ENCODE data around the gene PLEKHJ1. TPM values are rescaled to one million over a fixed set of nuclear protein-coding genes. Genes with fewer than 3 reads are reported as not detected.

The PLEKHJ1 gene
- total and polyA plus RNA-seq, 9 of the 15 experiments (the other 6 are each of a cell fraction or from before 2014, with no cell fraction given) = 1.5 to 188 (median 63.9) TPM

- TF ChIP-seq NONO (IDR thresholded peaks at IDR 0.05; ENCODE audit: low read depth in 2 of 2, low read length in 1 of 2) (no peak), KLF16 (IDR thresholded peaks at IDR 0.05) (no peak)
Measured at GRCh38 chr19:2249010-2249866, 13.1 kb upstream of the PLEKHJ1 start, which contains the start of gene AMH (continued).

GRCh38 chr19:2248136-2249009 is 12.2 kb upstream of the PLEKHJ1 start:
- Histone ChIP-seq H3K9me1 (ENCODE audit: control insufficient read depth, insufficient read depth, low read length) (no peaks in the 10 kb centered on the region), H3K79me2 (ENCODE audit: control insufficient read depth, insufficient read depth, low read length) (peaks cover 9% of the 10 kb centered on the region), H3K4me3 (no peak overlapping the region), H3K4me1 (replicated peaks in 1 of 2; ENCODE audit: control insufficient read depth in 2 of 2, insufficient read depth in 2 of 2, low read length in 2 of 2) (peaks cover 0 to 71% of the 10 kb centered on the region in 2 experiments; a peak in 2 of 5 replicates), H3K9me3 (replicated peaks; ENCODE audit: control insufficient read depth, insufficient read depth, low read depth, low read length) (no peaks in the 10 kb centered on the region), H2AFZ (ENCODE audit: low read depth, low read length) (no peak overlapping the region), H3K27ac (ENCODE audit: extremely low read depth, low read depth, low read length) (no peak overlapping the region), H3K9ac (ENCODE audit: insufficient read depth in 1 of 2, low read depth in 2 of 2, low read length in 2 of 2) (no peak overlapping the region), H4K20me1 (replicated peaks; ENCODE audit: control insufficient read depth, insufficient read depth, low read length) (peaks cover 2% of the 10 kb centered on the region; the same call in 1 of the 2 replicates), H3K4me2 (ENCODE audit: insufficient read depth, low read length) (no peak overlapping the region), H3K36me3 (ENCODE audit: control insufficient read depth, insufficient read depth, low read length) (peaks cover 61% of the 10 kb centered on the region; the same call in 2 of the 3 replicates), H3K27me3 (ENCODE audit: control insufficient read depth in 2 of 2, insufficient read depth in 2 of 2, low read length in 2 of 2) (no peaks in the 10 kb centered on the region)
- ChIA-PET POLR2A (interaction anchor here (1.1 to 3.3 kb wide), 4 partner anchors 9 to 24 kb away, joined by 4 to 35 read pairs (median 13); no protein-coding TSS in a partner anchor), CTCF (ENCODE audit: low intra/inter-chr PET ratio) (no interaction called here)
- no peak for TF ChIP-seq E2F1 (CRISPR knock-in tag; IDR thresholded peaks at IDR 0.05)
- TF ChIP-seq ZKSCAN1 (IDR thresholded peaks at IDR 0.05; ENCODE audit: low read depth, low read length) = peak; percentile 68; the same call in 1 of the 2 replicates
- no peak for TF ChIP-seq ZNF212 (CRISPR knock-in tag; IDR thresholded peaks at IDR 0.05)
- peak; percentile 58; the same call in 1 of the 2 replicates for TF ChIP-seq ZBTB7A (IDR thresholded peaks at IDR 0.05; ENCODE audit: borderline replicate concordance, control insufficient read depth, low read depth, low read length)
- TF ChIP-seq POLR2G (IDR thresholded peaks at IDR 0.05; ENCODE audit: low read depth, low read length) = peak; percentile 1; the same call in 1 of the 2 replicates
- TF ChIP-seq RBFOX2 (IDR thresholded peaks at IDR 0.05; ENCODE audit: low read depth, low read length) = peak; percentile 28; the same call in 1 of the 2 replicates
- 0 out of 2 replicates have a peak, but pooled peaks have one; percentile 5 for TF ChIP-seq POLR2AphosphoS5 (IDR thresholded peaks at IDR 0.05; ENCODE audit: control insufficient read depth, insufficient read depth, low read depth, low read length)
- intact Hi-C loops (cut with micrococcal nuclease) (no loop called here), in situ Hi-C loops (cut with MboI) (no loop called here)
- TSS peak; percentile 52 for BruUV-seq (replicated peaks)
- WGBS (ENCODE audit: insufficient coverage, low coverage, missing lambda C conversion rate) = 77% methylated on average over 6 of the region's 21 CpGs
- ATAC-seq (peak; percentile 25), DNase-seq (ENCODE audit: extremely low read depth in 1 of 4, low spot score in 3 of 4) (no peak), FAIRE-seq (no peak)

Measured in K562 (cell line).